ENCODE results near the gene GREB1L.

The GREB1L gene

GRCh38 chr18:21386523-21387240 lies 144.7 kb downstream of the GREB1L start:
- DNase-seq (ENCODE audit: low read depth) = no peak
- no peak overlapping the region for H3K4me3 ChIP-seq (ENCODE audit: control insufficient read depth, low read depth, low read length)
- TF ChIP-seq, protein P1, sequence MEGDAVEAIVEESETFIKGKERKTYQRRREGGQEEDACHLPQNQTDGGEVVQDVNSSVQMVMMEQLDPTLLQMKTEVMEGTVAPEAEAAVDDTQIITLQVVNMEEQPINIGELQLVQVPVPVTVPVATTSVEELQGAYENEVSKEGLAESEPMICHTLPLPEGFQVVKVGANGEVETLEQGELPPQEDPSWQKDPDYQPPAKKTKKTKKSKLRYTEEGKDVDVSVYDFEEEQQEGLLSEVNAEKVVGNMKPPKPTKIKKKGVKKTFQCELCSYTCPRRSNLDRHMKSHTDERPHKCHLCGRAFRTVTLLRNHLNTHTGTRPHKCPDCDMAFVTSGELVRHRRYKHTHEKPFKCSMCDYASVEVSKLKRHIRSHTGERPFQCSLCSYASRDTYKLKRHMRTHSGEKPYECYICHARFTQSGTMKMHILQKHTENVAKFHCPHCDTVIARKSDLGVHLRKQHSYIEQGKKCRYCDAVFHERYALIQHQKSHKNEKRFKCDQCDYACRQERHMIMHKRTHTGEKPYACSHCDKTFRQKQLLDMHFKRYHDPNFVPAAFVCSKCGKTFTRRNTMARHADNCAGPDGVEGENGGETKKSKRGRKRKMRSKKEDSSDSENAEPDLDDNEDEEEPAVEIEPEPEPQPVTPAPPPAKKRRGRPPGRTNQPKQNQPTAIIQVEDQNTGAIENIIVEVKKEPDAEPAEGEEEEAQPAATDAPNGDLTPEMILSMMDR (conservative IDR thresholded peaks at IDR 0.05; ENCODE audit: control insufficient read depth, insufficient read depth, low read depth, low read length) = no peak

GRCh38 chr18:21387886-21388285 lies 145.9 kb downstream of the GREB1L start:
- no peak for DNase-seq (ENCODE audit: low read depth)
- no peak overlapping the region for H3K4me3 ChIP-seq (ENCODE audit: control insufficient read depth, low read depth, low read length)
- TF ChIP-seq, protein P1 (conservative IDR thresholded peaks at IDR 0.05; ENCODE audit: control insufficient read depth, insufficient read depth, low read depth, low read length) = no peak

DNA sequence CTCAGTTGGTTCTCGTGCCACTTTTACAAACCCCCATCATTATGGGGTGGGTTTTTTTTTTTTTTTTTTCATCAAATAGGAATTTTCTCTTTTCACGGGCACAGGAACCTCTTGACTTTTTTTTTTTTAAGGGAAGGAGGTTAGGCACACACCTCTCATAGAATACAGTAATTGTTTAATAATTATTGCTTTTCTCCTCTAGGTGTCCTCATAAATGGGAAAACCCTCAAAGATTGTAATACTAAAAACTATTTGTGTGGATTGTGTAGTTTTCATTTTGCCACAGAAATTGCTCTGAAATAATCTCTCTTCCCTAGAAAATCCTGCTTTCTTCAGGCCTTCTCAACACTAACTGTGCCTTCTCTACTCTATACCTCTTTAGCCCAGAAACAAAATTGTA lies 147.3 kb downstream of the GREB1L start:
- TF ChIP-seq, protein P1 (conservative IDR thresholded peaks at IDR 0.05; ENCODE audit: control insufficient read depth, insufficient read depth, low read depth, low read length) = peak; percentile 13
- no peak for DNase-seq (ENCODE audit: low read depth)
- H3K4me3 ChIP-seq (ENCODE audit: control insufficient read depth, low read depth, low read length) = no peak overlapping the region

DNA sequence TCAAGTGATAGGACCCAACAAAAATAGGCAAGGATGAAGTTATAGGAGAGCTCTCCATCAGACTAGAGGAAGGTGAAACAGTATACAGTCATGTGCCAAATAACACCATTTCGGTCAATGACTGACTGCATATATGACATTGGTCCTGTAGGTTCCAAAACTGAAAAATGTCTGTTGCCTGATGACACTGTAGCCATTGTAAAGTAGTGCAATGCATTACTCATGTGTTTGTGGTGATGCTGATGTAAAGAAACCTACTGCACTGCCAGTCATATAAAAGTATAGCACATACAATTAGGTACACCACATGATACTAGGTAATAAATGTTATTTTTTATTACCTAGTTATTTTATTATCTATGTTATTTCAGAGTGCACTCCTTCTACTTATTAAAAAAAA lies 147.9 kb downstream of the GREB1L start:
- peak; percentile 5 for DNase-seq (ENCODE audit: low read depth)
- H3K4me3 ChIP-seq (ENCODE audit: control insufficient read depth, low read depth, low read length) = no peak overlapping the region

DNA sequence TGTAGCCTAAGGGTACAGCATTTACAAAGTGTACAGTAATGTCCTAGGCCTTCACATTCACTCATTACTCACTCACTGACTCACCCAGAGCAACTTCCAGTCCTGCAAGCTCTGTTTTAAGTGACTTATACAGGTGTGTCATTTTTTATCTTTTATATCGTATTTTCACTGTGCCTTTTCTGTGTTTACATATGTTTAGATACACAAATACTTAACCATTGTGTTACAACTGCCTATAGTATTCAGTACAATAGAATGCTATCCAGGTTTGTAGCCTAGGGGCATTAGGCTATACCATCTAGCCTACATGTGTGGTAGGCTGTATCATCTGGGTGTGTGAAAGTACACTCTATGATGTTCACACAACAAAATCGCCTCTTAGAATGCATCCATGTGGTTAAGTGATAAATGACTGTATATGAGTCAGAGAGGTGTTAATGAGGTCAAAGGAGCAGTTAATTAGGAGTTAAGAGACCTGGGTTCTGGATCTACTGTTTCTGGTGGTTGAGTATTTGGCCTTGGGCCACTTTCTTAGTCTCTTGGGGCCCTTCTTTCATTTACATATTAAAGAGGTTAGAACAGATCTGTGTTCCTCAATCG lies 149.1 kb downstream of the GREB1L start:
- no peak overlapping the region for H3K4me3 ChIP-seq (ENCODE audit: control insufficient read depth, low read depth, low read length)
- peak; percentile 84 for DNase-seq (ENCODE audit: low read depth)
- TF ChIP-seq, protein P1 (conservative IDR thresholded peaks at IDR 0.05; ENCODE audit: control insufficient read depth, insufficient read depth, low read depth, low read length) = no peak

More for the DNA sequence above, 147.9 kb downstream of the GREB1L start:
- TF ChIP-seq, protein P1 (conservative IDR thresholded peaks at IDR 0.05; ENCODE audit: control insufficient read depth, insufficient read depth, low read depth, low read length) = no peak

- H3K4me3 ChIP-seq (ENCODE audit: control insufficient read depth, low read depth, low read length) = no peak overlapping the region
- peak; percentile 66 for DNase-seq (ENCODE audit: low read depth)
- TF ChIP-seq, protein P1 (conservative IDR thresholded peaks at IDR 0.05; ENCODE audit: control insufficient read depth, insufficient read depth, low read depth, low read length) = no peak
Measured at GRCh38 chr18:21393986-21394385, 152.0 kb downstream of the GREB1L start.
